H1 (cell line): Measurements from ENCODE around the gene CBLN3. TPM values are rescaled to one million over a fixed set of nuclear protein-coding genes. Genes with fewer than 3 reads are reported as not detected.

Source experiments
- CTCF ChIA-PET: fragments of 300-600 bp; sonication (Branson Sonifier 250); formaldehyde crosslinking; loops from one replicate; lab custom pipeline; 2021; ENCODE audit not compliant: partially characterized antibody; lab: Charles Lee
- POLR2A ChIA-PET: fragments of 300-600 bp; sonication (Branson Sonifier 250); formaldehyde crosslinking; loops from one replicate; lab custom pipeline; 2021; ENCODE audit warnings: inconsistent platforms; ENCODE audit not compliant: partially characterized antibody; lab: Charles Lee
- DNase-seq, 2 experiments: peaks; one replicate each; pipeline versions ENCODE4 v3.0.0 to v3.0.0-alpha.2; 2010 to 2022; ENCODE audit warnings: low spot score in 2 of 2, low read depth in 1 of 2, mixed read lengths in 1 of 2
- FAIRE-seq: peaks from 2 replicates; lab custom pipeline; 2011; peaks lifted over from hg19 to GRCh38; lab: Jason Lieb, UNC
- H2AFZ ChIP-seq: 2 replicates; pipeline ENCODE4 v1.8.1; 2012; ENCODE audit warnings: low read length, inconsistent platforms
- H2AK5ac ChIP-seq: 2 replicates; pipeline ENCODE4 v1.6.1; 2013; ENCODE audit warnings: low read depth, low read length
- H2BK120ac ChIP-seq: replicated peaks from 2 replicates; pipeline ENCODE3; 2013; ENCODE audit warnings: low read depth, low read length, inconsistent platforms
- H2BK12ac ChIP-seq: 2 replicates; pipeline ENCODE4 v1.6.1; 2013; ENCODE audit warnings: low read depth, low read length
- H2BK15ac ChIP-seq: 2 replicates; pipeline ENCODE4 v1.6.1; 2013; ENCODE audit warnings: low read length
- H2BK20ac ChIP-seq: 2 replicates; pipeline ENCODE4 v1.6.1; 2013; ENCODE audit warnings: low read length
- H2BK5ac ChIP-seq: 2 replicates; pipeline ENCODE4 v1.6.1; 2013; ENCODE audit warnings: low read depth, low read length
- H3K14ac ChIP-seq: 2 replicates; pipeline ENCODE4 v1.6.1; 2013; ENCODE audit warnings: inconsistent platforms; ENCODE audit not compliant: insufficient read length
- H3K18ac ChIP-seq: 2 replicates; pipeline ENCODE4 v1.6.1; 2013; ENCODE audit warnings: low read length; ENCODE audit errors: extremely low read depth
- H3K23ac ChIP-seq: 2 replicates; pipeline ENCODE4 v1.6.1; 2013; ENCODE audit warnings: inconsistent platforms; ENCODE audit not compliant: insufficient read length
- H3K23me2 ChIP-seq: 2 replicates; pipeline ENCODE4 v1.6.1; 2013; ENCODE audit warnings: low read depth, low read length
- H3K27ac ChIP-seq: 2 replicates; pipeline ENCODE4 v1.6.1; 2011; ENCODE audit warnings: low read depth, low read length, inconsistent platforms
- H3K27me3 ChIP-seq, 4 experiments: replicated peaks in 1 of 4; 1 replicate in 1 of 4; 2 replicates in 3 of 4; pipeline versions ENCODE4 v1.6.1 to v1.8.1; 2011 to 2013; ENCODE audit warnings: low read length in 3 of 4, mild to moderate bottlenecking in 3 of 4, inconsistent platforms in 2 of 4, mixed read lengths in 2 of 4, moderate library complexity in 1 of 4; ENCODE audit not compliant: control insufficient read depth in 3 of 4, insufficient read depth in 3 of 4; ENCODE audit errors: extremely low read depth in 1 of 4
- H3K36me3 ChIP-seq, 4 experiments: 2 replicates each; pipeline versions ENCODE4 v1.6.1 to v1.8.1; 2011 to 2013; ENCODE audit warnings: mild to moderate bottlenecking in 4 of 4, low read length in 3 of 4, moderate library complexity in 2 of 4, control low read depth in 1 of 4, inconsistent platforms in 1 of 4; ENCODE audit not compliant: insufficient read depth in 4 of 4, control insufficient read depth in 2 of 4
- H3K4ac ChIP-seq: replicated peaks from 2 replicates; pipeline ENCODE3; 2013; ENCODE audit warnings: low read length, low read depth, mixed read lengths, inconsistent platforms; ENCODE audit not compliant: insufficient read length
- H3K4me1 ChIP-seq, 4 experiments: replicated peaks in 1 of 4; 1 replicate in 1 of 4; 2 replicates in 3 of 4; pipeline versions ENCODE4 v1.6.1 to v1.8.1; 2011 to 2013; ENCODE audit warnings: low read length in 3 of 4, inconsistent platforms in 2 of 4, mixed read lengths in 1 of 4; ENCODE audit not compliant: insufficient read depth in 4 of 4, control insufficient read depth in 3 of 4
- H3K4me2 ChIP-seq, 2 experiments: 2 replicates each; pipeline versions ENCODE4 v1.6.1 to v1.8.1; 2011 to 2013; ENCODE audit warnings: low read depth in 2 of 2, low read length in 2 of 2, control low read depth in 1 of 2, inconsistent platforms in 1 of 2, mild to moderate bottlenecking in 1 of 2; ENCODE audit not compliant: insufficient read depth in 1 of 2
- H3K4me3 ChIP-seq, 4 experiments: fragments of 200-600, 300-600 bp in 1 of 4; sonication (generic), shearing (Covaris generic), sonication (Bioruptor Twin) in 1 of 4; 2 replicates each; pipeline versions ENCODE4 v1.5.1 to v1.8.1; 2011 to 2016; ENCODE audit warnings: low read length in 4 of 4, low read depth in 3 of 4, control low read depth in 2 of 4, inconsistent platforms in 2 of 4, mild to moderate bottlenecking in 2 of 4, mixed read lengths in 1 of 4, moderate library complexity in 1 of 4; ENCODE audit not compliant: insufficient read depth in 2 of 4; ENCODE audit errors: extremely low read depth in 1 of 4
- H3K56ac ChIP-seq: replicated peaks from 2 replicates; pipeline ENCODE3; 2013; ENCODE audit warnings: low read depth, mild to moderate bottlenecking, mixed read lengths, low read length, inconsistent platforms; ENCODE audit not compliant: insufficient read length
- H3K79me1 ChIP-seq: 2 replicates; pipeline ENCODE4 v1.6.1; 2013; ENCODE audit warnings: low read depth, low read length, control low read depth
- H3K79me2 ChIP-seq, 2 experiments: 2 replicates each; pipeline versions ENCODE4 v1.6.1 to v1.8.1; 2012 to 2013; ENCODE audit warnings: low read length in 2 of 2, mild to moderate bottlenecking in 2 of 2, inconsistent platforms in 1 of 2; ENCODE audit not compliant: insufficient read depth in 2 of 2, control insufficient read depth in 1 of 2
- H3K9ac ChIP-seq, 4 experiments: replicated peaks in 1 of 4; 1 replicate in 1 of 4; 2 replicates in 3 of 4; pipeline versions ENCODE4 v1.6.1 to v1.8.1; 2011 to 2013; ENCODE audit warnings: low read depth in 3 of 4, low read length in 3 of 4, control low read depth in 2 of 4, mild to moderate bottlenecking in 2 of 4, moderate library complexity in 2 of 4, inconsistent platforms in 1 of 4; ENCODE audit errors: extremely low read depth in 1 of 4
- H3K9me3 ChIP-seq, 2 experiments: 2 replicates each; pipeline versions ENCODE4 v1.6.1 to v1.8.1; 2012 to 2013; ENCODE audit warnings: mild to moderate bottlenecking in 2 of 2, moderate library complexity in 2 of 2, control low read depth in 1 of 2, inconsistent platforms in 1 of 2, low read depth in 1 of 2, low read length in 1 of 2, mixed read lengths in 1 of 2; ENCODE audit not compliant: insufficient read depth in 2 of 2
- H4K20me1 ChIP-seq, 2 experiments: replicated peaks in 1 of 2; 2 replicates each; pipeline versions ENCODE3 to v1.8.1; 2011 to 2013; ENCODE audit warnings: inconsistent platforms in 2 of 2, low read length in 2 of 2, mild to moderate bottlenecking in 1 of 2; ENCODE audit not compliant: insufficient read depth in 2 of 2, control insufficient read depth in 1 of 2
- H4K5ac ChIP-seq: 2 replicates; pipeline ENCODE4 v1.6.1; 2013; ENCODE audit warnings: low read length, low read depth, mixed read lengths, inconsistent platforms; ENCODE audit not compliant: insufficient read length
- H4K8ac ChIP-seq: 2 replicates; pipeline ENCODE4 v1.8.0; 2013; ENCODE audit warnings: mild to moderate bottlenecking, moderate library complexity, low read length, inconsistent platforms; ENCODE audit not compliant: insufficient read depth; ENCODE audit errors: extremely low read depth
- H4K91ac ChIP-seq: replicated peaks from 2 replicates; pipeline ENCODE3; 2013; ENCODE audit warnings: low read length, mixed read lengths, inconsistent platforms; ENCODE audit not compliant: insufficient read length
- ASH2L ChIP-seq: fragments of 200-600, 300-600 bp; sonication (generic); IDR thresholded peaks from one replicate; pipeline ENCODE4 v1.7.1; 2017; ENCODE audit warnings: low read length
- ATF3 ChIP-seq: IDR thresholded peaks from 2 replicates; pipeline ENCODE4 v1.6.1; 2011; ENCODE audit warnings: low read depth, mild to moderate bottlenecking, low read length; ENCODE audit not compliant: insufficient read depth
- BACH1 ChIP-seq: IDR thresholded peaks from 2 replicates; pipeline ENCODE4 v1.6.1; 2012; ENCODE audit warnings: low read length, improper control_type of control experiment
- CBX8 ChIP-seq: fragments of 300-800, 300-1000 bp; sonication (generic); IDR thresholded peaks from 2 replicates; pipeline ENCODE4 v1.7.1; 2016; ENCODE audit warnings: low read depth, low read length, borderline replicate concordance
- FOSL1 ChIP-seq: IDR thresholded peaks from 2 replicates; pipeline ENCODE4 v1.6.1; 2011; ENCODE audit warnings: mild to moderate bottlenecking, low read depth, low read length, moderate library complexity; ENCODE audit not compliant: insufficient read depth
- HDAC2 ChIP-seq, 2 experiments: fragments of 300-600 bp in 1 of 2; sonication (generic) in 1 of 2; IDR thresholded peaks; 2 replicates each; pipeline ENCODE4 v1.6.1; 2011 to 2012; ENCODE audit warnings: low read depth in 2 of 2, low read length in 2 of 2, mild to moderate bottlenecking in 2 of 2, moderate library complexity in 2 of 2, borderline replicate concordance in 1 of 2, inconsistent platforms in 1 of 2
- KDM5A ChIP-seq: fragments of 200-600 bp; IDR thresholded peaks from 2 replicates; pipeline ENCODE4 v1.7.1; 2012; ENCODE audit warnings: mild to moderate bottlenecking, low read length, inconsistent platforms, mixed read lengths
- SP4 ChIP-seq: IDR thresholded peaks from 2 replicates; pipeline ENCODE4 v1.6.1; 2012; ENCODE audit warnings: low read length, inconsistent platforms
- TAF1 ChIP-seq: IDR thresholded peaks from 2 replicates; pipeline ENCODE4 v1.6.1; 2011; ENCODE audit warnings: mild to moderate bottlenecking, low read depth, low read length
- ZNF274 ChIP-seq: IDR thresholded peaks from 2 replicates; pipeline ENCODE4 v1.7.0; 2012; ENCODE audit warnings: low read length, borderline replicate concordance; ENCODE audit errors: extremely low read depth
- WGBS, 2 experiments: shearing (Covaris generic) in 1 of 2; methylation state at CpG; one replicate each; pipeline versions ENCODE4 v1.1.6 to v1.1.7; 2013 to 2015; ENCODE audit warnings: low lambda C conversion rate in 2 of 2, mixed read lengths in 2 of 2, inconsistent platforms in 1 of 2, low coverage in 1 of 2, missing lambda C conversion rate in 1 of 2; ENCODE audit not compliant: insufficient replicate concordance in 2 of 2, insufficient coverage in 1 of 2, insufficient read length in 1 of 2; ENCODE audit errors: extremely low coverage in 1 of 2, missing lambda C conversion rate in 1 of 2; 5-methylcytosine and 5-hydroxymethylcytosine counted together
- polyA plus RNA-seq, 7 experiments: library from polyadenylated mRNA; depleted of rRNA in 3 of 7; stranded (reverse) in 5 of 7; unstranded in 2 of 7; fragments of >200 nt in 5 of 7; fragments of 200-250 nt in 2 of 7; gene quantifications; 1 replicate in 5 of 7; 2 replicates in 1 of 7; 4 replicates in 1 of 7; pipeline versions ENCODE4 v1.2.1 to v1.2.3, GENCODE V29; 2011 to 2013; ENCODE audit warnings: missing spikeins in 2 of 7, mixed read lengths in 2 of 7
- total RNA-seq: library from RNA; stranded (reverse); fragmentation: NEBNext Ultra II Directional; extraction: Animal tissue kit (Norgen Biotek cat#: 25700); gene quantifications from 2 replicates; pipeline ENCODE4 v1.2.1, GENCODE V29; 2021

Gene CBLN3
- total and polyA plus RNA-seq, 2 of the 8 experiments (the other 6 are each of a cell fraction or from before 2014, with no cell fraction given) = 0.54 to 1.00 TPM

DNA sequence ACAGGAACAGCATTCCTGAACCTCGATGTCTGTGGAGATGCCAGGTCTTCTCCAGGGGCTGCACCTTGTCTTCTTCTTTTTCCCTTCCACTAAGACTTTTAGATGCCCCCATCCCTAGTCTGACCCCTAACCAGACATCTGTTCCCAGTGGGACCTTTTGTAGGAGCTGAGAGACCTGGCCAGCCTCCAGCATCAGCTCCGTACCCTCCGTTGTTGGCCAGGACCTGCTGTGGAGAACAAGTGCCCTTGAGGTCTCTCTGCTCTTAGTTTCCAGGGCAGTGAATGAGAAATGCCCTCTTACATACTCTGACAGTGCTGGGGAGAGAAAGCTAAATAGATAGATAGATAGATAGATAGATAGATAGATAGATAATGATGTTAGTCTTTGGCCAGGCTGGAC lies 29.9 kb upstream of the CBLN3 start:
- Histone ChIP-seq H3K9ac (no peak overlapping the region), H3K79me1 (no peaks in the 10 kb centered on the region), H3K14ac (no peak overlapping the region), H3K79me2 (no peaks in the 10 kb centered on the region), H3K4me2 (no peak overlapping the region), H3K4me1 (no peaks in the 10 kb centered on the region), H2BK20ac (no peak overlapping the region), H3K36me3 (no peaks in the 10 kb centered on the region), H4K5ac (no peak overlapping the region), H4K8ac (no peak overlapping the region), H2BK12ac (no peak overlapping the region), H3K9me3 (0 out of 4 replicates have a peak, but pooled peaks cover 0 to 2% of the 10 kb centered on the region in 2 experiments), H2BK5ac (no peak overlapping the region), H3K23me2 (no peaks in the 10 kb centered on the region), H3K4ac (no peak overlapping the region), H3K56ac (no peak overlapping the region), H3K18ac (no peak overlapping the region), H2BK120ac (no peak overlapping the region), H2AK5ac (no peak overlapping the region), H2AFZ (no peak overlapping the region), H3K27me3 (no peaks in the 10 kb centered on the region), H3K23ac (no peak overlapping the region), H4K91ac (no peak overlapping the region), H3K27ac (no peak overlapping the region), H3K4me3 (no peak overlapping the region), H2BK15ac (no peak overlapping the region), H4K20me1 (no peaks in the 10 kb centered on the region)
- TF ChIP-seq ATF3 (no peak), FOSL1 (no peak), ASH2L (no peak), ZNF274 (no peak), BACH1 (no peak), TAF1 (no peak), KDM5A (no peak), SP4 (no peak), CBX8 (no peak), HDAC2 (IDR thresholded peaks at IDR 0.05; ENCODE audit: borderline replicate concordance in 1 of 2, low read depth in 2 of 2, low read length in 2 of 2) (no peak)
- CTCF ChIA-PET = interaction anchor here (2.2 kb wide), 1 partner anchor 22 kb away, joined by 6 read pairs; no protein-coding TSS in a partner anchor
- WGBS, 2 experiments = 100% methylated on average over 3 of the region's 3 CpGs; no CpG with 5 or more reads in 1 of the 2 experiments
- POLR2A ChIA-PET = interaction anchor here (0.8 kb wide), 1 partner anchor 17 kb away, joined by 3 read pairs; no protein-coding TSS in a partner anchor
- FAIRE-seq (no peak), DNase-seq (no peak)
